Liver (tissue), 3 donors: ENCODE measurements around the gene LHX2.

Source experiments
- CTCF ChIP-seq: fragments of 150-350 bp; IDR thresholded peaks from 2 replicates; pipeline ENCODE4 v1.5.1; 2017; ENCODE audit warnings: improper control_type of control experiment, low read depth, low read length; ENCODE audit not compliant: missing input control
- RAD21 ChIP-seq, 2 donors: IDR thresholded peaks; 2 replicates each; pipeline ENCODE4 v1.6.1; 2016; ENCODE audit warnings: antibody characterized with exemption in 2 of 2, mild to moderate bottlenecking in 2 of 2
- YY1 ChIP-seq: IDR thresholded peaks from 2 replicates; pipeline ENCODE4 v1.6.1; 2016; ENCODE audit warnings: antibody characterized with exemption, mild to moderate bottlenecking
- donor health status: healthy.
- donor health status: healthy.

GRCh38 chr9:124032247-124032646, 20.7 kb downstream of the LHX2 start:
- TF ChIP-seq CTCF (no peak), YY1 (no peak), RAD21 (IDR thresholded peaks at IDR 0.05) (no peak)
